ENCODE measurements around the gene CLBA1.

The CLBA1 gene

DNA sequence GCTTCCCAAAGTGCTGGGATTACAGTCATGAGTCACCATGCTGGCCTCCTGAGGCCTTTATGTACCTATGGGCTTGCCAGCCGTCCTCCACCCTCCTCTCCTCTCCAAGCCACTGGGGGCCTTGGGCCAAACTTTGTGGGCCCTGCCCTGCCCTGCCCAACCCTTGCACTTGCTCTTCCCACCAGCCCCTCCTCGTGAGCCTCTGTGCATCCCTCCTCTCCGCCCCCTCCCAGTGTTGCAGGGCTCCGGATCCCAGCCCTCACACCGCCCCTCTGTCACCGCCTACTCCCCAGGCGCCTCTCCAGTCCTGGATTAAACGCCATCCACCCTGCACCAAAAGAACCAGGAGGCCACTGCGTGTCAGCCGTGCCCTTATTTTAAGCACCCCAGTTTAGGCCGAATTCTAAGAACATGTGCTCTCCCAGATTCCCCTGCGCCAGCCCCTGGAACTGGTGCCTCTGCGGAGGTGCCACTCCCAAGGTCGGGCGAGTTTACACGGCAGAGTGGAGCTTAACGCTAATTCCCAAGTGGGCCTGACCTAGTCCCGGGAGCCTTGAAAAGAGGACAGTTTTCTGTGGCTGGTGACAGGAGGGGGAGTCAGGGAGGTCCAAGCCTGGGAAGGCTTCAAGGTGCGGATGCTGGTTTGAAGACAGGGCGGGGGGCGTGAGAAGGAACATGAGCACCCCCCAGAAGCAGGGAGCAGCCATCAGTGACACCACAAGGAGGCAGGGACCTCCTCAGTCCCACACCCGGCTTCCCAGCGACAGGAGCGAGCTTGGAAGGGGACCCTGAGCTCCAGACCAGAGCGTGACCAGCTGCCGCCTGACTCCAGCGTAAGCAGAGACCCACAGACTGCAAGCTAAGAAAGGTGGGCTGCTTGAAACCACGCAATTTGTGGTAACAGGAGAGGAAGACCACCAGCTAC lies 56.5 kb downstream of the CLBA1 start:
- TF ChIP-seq, protein P1, sequence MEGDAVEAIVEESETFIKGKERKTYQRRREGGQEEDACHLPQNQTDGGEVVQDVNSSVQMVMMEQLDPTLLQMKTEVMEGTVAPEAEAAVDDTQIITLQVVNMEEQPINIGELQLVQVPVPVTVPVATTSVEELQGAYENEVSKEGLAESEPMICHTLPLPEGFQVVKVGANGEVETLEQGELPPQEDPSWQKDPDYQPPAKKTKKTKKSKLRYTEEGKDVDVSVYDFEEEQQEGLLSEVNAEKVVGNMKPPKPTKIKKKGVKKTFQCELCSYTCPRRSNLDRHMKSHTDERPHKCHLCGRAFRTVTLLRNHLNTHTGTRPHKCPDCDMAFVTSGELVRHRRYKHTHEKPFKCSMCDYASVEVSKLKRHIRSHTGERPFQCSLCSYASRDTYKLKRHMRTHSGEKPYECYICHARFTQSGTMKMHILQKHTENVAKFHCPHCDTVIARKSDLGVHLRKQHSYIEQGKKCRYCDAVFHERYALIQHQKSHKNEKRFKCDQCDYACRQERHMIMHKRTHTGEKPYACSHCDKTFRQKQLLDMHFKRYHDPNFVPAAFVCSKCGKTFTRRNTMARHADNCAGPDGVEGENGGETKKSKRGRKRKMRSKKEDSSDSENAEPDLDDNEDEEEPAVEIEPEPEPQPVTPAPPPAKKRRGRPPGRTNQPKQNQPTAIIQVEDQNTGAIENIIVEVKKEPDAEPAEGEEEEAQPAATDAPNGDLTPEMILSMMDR (IDR thresholded peaks at IDR 0.05; ENCODE audit: low read depth, low read length, missing control alignments), result no peak
- no peak overlapping the region for H3K4me3 ChIP-seq (replicated peaks; ENCODE audit: low read depth, low read length)
- DNase-seq (ENCODE audit: extremely low read depth, low read depth), result no peak

DNA sequence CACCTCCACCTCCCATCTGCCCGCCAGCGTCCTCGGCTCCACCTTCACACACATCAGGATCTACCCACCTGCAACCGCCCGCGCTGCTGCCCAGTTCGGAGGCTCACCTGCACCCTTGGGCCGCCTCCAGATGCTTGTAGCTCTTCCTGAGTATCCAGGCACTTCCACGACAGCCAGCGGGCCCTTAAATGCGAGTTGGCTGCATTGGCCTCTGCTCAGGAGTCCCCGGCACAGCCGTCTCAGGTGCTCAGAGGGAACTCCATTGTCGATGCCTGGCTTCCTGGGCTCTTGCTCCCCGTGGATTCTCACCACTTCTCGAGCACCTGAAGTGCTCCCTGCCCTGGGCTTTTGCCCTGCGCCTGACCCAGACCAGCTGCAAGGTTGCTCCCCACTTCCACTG lies 57.2 kb downstream of the CLBA1 start:
- TF ChIP-seq, protein P1 (IDR thresholded peaks at IDR 0.05; ENCODE audit: low read depth, low read length, missing control alignments), result no peak
- DNase-seq (ENCODE audit: extremely low read depth, low read depth), result no peak
- no peak overlapping the region for H3K4me3 ChIP-seq (replicated peaks; ENCODE audit: low read depth, low read length)

DNA sequence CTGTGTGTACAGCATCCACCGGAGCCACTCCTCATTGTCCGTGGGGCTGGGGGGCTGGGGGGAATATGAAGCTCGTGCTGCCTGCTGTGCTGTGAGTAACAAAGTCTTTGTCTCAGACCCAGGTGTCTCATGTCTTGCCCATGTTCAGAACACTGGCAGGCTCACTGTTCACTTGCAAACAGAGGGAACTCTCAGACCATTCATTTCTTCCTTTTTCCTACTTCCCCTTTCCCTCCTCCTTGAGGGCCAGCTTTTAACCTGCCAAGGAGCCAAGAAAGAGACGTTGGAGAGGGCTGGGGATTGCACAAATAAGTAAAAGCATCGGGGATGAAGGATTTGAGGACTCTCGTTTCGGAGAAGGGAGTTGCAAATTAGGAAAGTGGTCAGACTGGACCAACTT lies 58.1 kb downstream of the CLBA1 start:
- TF ChIP-seq, protein P1 (IDR thresholded peaks at IDR 0.05; ENCODE audit: low read depth, low read length, missing control alignments), result no peak
- DNase-seq (ENCODE audit: extremely low read depth, low read depth), result no peak
- no peak overlapping the region for H3K4me3 ChIP-seq (replicated peaks; ENCODE audit: low read depth, low read length)

All from HFF-Myc (cell line).